GM12892 (cell line): Measurements from ENCODE around the gene ERAP2.

Experiments used
- POLR2A ChIP-seq: IDR thresholded peaks from 2 replicates; pipeline ENCODE4 v1.6.1; 2011; ENCODE audit warnings: low read depth, low read length, control low read depth
- POLR2AphosphoS5 ChIP-seq: IDR thresholded peaks from 2 replicates; pipeline ENCODE4 v1.6.1; 2011; ENCODE audit warnings: low read depth, low read length, control low read depth

DNA sequence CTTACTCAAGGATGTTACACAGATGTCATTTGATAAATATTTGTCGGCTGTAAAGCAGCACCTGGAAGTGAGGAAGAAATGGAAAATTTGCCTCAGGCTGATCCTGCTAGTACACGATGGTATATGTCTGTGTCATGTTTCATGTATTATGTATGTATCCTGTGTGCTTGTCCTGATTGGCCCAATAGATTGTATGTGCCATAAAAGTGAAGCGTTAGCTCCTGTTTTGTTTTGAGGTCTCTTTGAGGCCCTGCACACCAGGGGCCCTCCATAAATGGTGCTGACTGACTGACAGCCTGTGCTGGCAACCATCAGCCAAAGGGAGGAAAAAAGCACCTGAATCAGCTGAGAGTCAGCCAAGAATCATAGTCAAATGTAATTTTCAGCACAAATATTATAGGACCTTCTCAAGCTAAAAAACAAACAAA, 47.7 kb downstream of the ERAP2 start:
- no peak for TF ChIP-seq POLR2AphosphoS5
- TF ChIP-seq POLR2A: no peak
